Heart right ventricle (tissue), 16 donors: ENCODE measurements around the gene ATP2B2. TPM values are rescaled to one million over a fixed set of nuclear protein-coding genes. Genes with fewer than 3 reads are reported as not detected.
A peak's percentile ranks its signal among the peaks of the same experiment; 100 is the strongest.

Source experiments
- ATAC-seq, 8 donors: fragments of 200-7000 bp; cut with Tn5 transposase; one replicate each; pipeline ENCODE4 v1.9.1; 2020; ENCODE audit warnings: mild to moderate bottlenecking in 8 of 8, moderate library complexity in 8 of 8, moderate number of reproducible peaks in 1 of 8
- DNase-seq, 2 donors: peaks; one replicate each; pipeline ENCODE4 v3.0.0-alpha.2; 2020
- H3K27ac ChIP-seq, 10 donors: fragments of 200-600 bp; sonication (generic) in 2 of 10; one replicate each; pipeline versions ENCODE4 v1.5.0 to v1.8.0; 2020 to 2022; ENCODE audit warnings: mild to moderate bottlenecking in 3 of 10
- H3K27me3 ChIP-seq, 7 donors: fragments of 200-600 bp; one replicate each; pipeline ENCODE4 v1.8.0; 2021 to 2022; ENCODE audit warnings: mild to moderate bottlenecking in 2 of 7
- H3K36me3 ChIP-seq, 9 donors: fragments of 200-600 bp; sonication (generic) in 1 of 9; one replicate each; pipeline versions ENCODE4 v1.5.0 to v1.8.0; 2020 to 2022; ENCODE audit warnings: mild to moderate bottlenecking in 2 of 9
- H3K4me1 ChIP-seq, 9 donors: fragments of 200-600 bp; sonication (generic) in 1 of 9; one replicate each; pipeline versions ENCODE4 v1.5.0 to v1.8.0; 2020 to 2022; ENCODE audit warnings: mild to moderate bottlenecking in 4 of 9
- H3K4me3 ChIP-seq, 10 donors: fragments of 200-600 bp; sonication (generic) in 2 of 10; one replicate each; pipeline versions ENCODE4 v1.5.0 to v1.8.0; 2020 to 2022; ENCODE audit warnings: mild to moderate bottlenecking in 7 of 10, moderate library complexity in 2 of 10
- H3K9me3 ChIP-seq, 11 donors: fragments of 200-600 bp in 10 of 11; sonication (generic) in 2 of 11; one replicate each; pipeline versions ENCODE4 v1.5.0 to v1.8.0; 2013 to 2022; ENCODE audit warnings: mild to moderate bottlenecking in 2 of 11, control low read depth in 1 of 11, moderate library complexity in 1 of 11
- WGBS, 2 donors: extraction: QIAGEN DNeasy Blood & Tissue Kit; methylation state at CpG; one replicate each; pipeline ENCODE4 v1.1.7; 2013; ENCODE audit warnings: inconsistent platforms in 1 of 2; 5-methylcytosine and 5-hydroxymethylcytosine counted together
- intact Hi-C, 10 donors: fragments of 100-400 bp; cut with DNase I; formaldehyde crosslinking; loops; one replicate each; pipeline versions ENCODE4 v1.11.1 to v1.14.2; 2022
- polyA plus RNA-seq, 2 donors: library from polyadenylated mRNA; stranded (reverse); fragments of 200-250 nt; gene quantifications; one replicate each; pipeline ENCODE4 v1.2.3, GENCODE V29; 2013
- total RNA-seq, 10 donors: library from RNA; stranded (reverse); fragmentation: NEBNext Ultra II Directional in 3 of 10; extraction: Animal tissue kit (Norgen Biotek cat#: 25700) in 3 of 10; gene quantifications; one replicate each; pipeline versions ENCODE4 v1.2.1 to v1.2.4, GENCODE V29; 2021 to 2023
- TF ChIP-seq, protein P1 (sequence below), 9 donors: fragments of 200-600 bp; sonication (generic) in 2 of 9; IDR thresholded peaks; one replicate each; pipeline versions ENCODE4 v1.5.0 to v1.8.0; 2021 to 2022; ENCODE audit warnings: antibody characterized with exemption in 9 of 9, mild to moderate bottlenecking in 5 of 9, moderate library complexity in 1 of 9
- donor health status: Arrhythmogenic right ventricular cardiomyopathy.
- donor health status: ischemic (EF 13 %, LVEDD 7.1; RV severe dilation, severe dysfunction).
- donor health status: healthy with polysubstance abuse.
- donor health status: DM: no; HTN: yes; CAD: no.
- donor health status: DM: no; HTN: no; CAD: no.
- donor health status: ischemic (EF 25% LVEDD 6.9; RV normal size, moderate dysfunction).
- donor health status: ischemic (EF 25% LVEDD 5.7; RV mildly dilated, moderate dysfunction).
- donor health status: healthy.
- donor health status: DM: yes; HTN: yes; CAD: no.
- donor health status: Ischemic cardiomyopathy.
- donor health status: ischemic (EF 35%, LVEDD 5.7; RV mildly dilated, moderate dysfunction).
- donor health status: nonischemic (EF 11% LVEDD 7.7; RV severe dilation, severe dysfunction).
- donor health status: DM: yes; HTN: yes; CAD: no.
- donor health status: PGD.
- donor health status: ischemic (EF 29% LVEDD 5.4; RV normal size, mild dysfunction).
- donor health status: nonischemic (EF 23%, LVEDD 6.1; RV moderate dilation, normal function).

Gene ATP2B2
- total and polyA plus RNA-seq, 12 donors, result under 0.01 to 0.30 (median 0.11) TPM; not detected in 4

DNA sequence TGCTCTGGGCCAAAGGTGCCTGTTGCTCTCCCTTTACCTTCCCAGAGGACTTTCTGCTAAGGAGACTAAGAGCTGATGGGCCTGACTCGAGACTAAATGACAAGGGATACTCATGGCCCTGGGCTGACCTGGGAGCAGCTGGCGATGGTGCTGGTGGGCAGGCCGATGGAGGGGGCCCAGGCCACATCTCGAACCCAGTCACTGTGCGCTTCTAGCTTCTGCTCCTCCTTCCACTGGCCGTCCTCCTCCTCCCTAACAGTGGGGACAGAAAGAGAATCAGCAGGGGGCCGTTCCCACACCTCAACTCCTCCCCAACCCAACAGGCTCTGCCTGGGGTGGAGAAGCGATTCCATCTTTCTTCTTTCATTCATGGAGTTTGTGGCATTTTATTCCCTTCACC lies 200.5 kb downstream of the ATP2B2 start:
- DNase-seq (no peak), ATAC-seq (no peak)
- intact Hi-C loops, result no loop called here
- TF ChIP-seq, protein P1, sequence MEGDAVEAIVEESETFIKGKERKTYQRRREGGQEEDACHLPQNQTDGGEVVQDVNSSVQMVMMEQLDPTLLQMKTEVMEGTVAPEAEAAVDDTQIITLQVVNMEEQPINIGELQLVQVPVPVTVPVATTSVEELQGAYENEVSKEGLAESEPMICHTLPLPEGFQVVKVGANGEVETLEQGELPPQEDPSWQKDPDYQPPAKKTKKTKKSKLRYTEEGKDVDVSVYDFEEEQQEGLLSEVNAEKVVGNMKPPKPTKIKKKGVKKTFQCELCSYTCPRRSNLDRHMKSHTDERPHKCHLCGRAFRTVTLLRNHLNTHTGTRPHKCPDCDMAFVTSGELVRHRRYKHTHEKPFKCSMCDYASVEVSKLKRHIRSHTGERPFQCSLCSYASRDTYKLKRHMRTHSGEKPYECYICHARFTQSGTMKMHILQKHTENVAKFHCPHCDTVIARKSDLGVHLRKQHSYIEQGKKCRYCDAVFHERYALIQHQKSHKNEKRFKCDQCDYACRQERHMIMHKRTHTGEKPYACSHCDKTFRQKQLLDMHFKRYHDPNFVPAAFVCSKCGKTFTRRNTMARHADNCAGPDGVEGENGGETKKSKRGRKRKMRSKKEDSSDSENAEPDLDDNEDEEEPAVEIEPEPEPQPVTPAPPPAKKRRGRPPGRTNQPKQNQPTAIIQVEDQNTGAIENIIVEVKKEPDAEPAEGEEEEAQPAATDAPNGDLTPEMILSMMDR (IDR thresholded peaks at IDR 0.05), result no peak
- H3K9me3 ChIP-seq, result no peaks in the 10 kb centered on the region
- H3K4me3 ChIP-seq, result no peak overlapping the region
- WGBS, 2 donors, result 89 to 94% methylated on average over 8 of the region's 8 CpGs
- no peak overlapping the region for H3K27ac ChIP-seq
- H3K36me3 ChIP-seq, result peaks cover 0 to 100% (median 40%) of the 10 kb centered on the region in 9 donors
- H3K4me1 ChIP-seq, result peaks cover 0 to 10% (median 6%) of the 10 kb centered on the region in 9 donors
- H3K27me3 ChIP-seq, result no peaks in the 10 kb centered on the region

DNA sequence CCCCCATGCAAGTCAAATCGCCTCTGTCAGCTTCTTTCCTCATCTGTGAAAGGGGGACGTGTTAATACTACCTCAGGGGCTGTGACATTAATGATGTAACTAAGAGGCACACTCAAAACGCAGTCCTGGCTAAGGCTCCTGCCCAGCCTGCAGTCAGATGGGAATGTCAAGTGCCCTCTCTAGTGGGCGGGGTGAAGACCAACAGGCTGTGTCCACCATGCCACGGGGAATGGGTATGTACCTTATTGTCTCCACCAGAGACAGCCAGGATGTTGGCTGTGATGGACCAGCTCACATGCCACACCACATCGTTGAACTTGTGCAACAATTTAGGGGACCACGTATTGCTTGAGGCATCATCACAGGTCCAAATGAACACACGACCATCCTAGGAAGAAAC lies 201.6 kb downstream of the ATP2B2 start:
- ATAC-seq (no peak), DNase-seq (no peak)
- Histone ChIP-seq H3K9me3 (no peaks in the 10 kb centered on the region), H3K4me3 (no peak overlapping the region), H3K4me1 (peaks cover 0 to 11% (median 0%) of the 10 kb centered on the region in 9 donors), H3K27me3 (no peaks in the 10 kb centered on the region), H3K27ac (no peak overlapping the region), H3K36me3 (peaks cover 0 to 100% (median 49%) of the 10 kb centered on the region in 9 donors)
- TF ChIP-seq, protein P1 (IDR thresholded peaks at IDR 0.05), result no peak
- 79 to 84% methylated on average over 8 of the region's 8 CpGs for WGBS, 2 donors
- intact Hi-C loops, result no loop called here

DNA sequence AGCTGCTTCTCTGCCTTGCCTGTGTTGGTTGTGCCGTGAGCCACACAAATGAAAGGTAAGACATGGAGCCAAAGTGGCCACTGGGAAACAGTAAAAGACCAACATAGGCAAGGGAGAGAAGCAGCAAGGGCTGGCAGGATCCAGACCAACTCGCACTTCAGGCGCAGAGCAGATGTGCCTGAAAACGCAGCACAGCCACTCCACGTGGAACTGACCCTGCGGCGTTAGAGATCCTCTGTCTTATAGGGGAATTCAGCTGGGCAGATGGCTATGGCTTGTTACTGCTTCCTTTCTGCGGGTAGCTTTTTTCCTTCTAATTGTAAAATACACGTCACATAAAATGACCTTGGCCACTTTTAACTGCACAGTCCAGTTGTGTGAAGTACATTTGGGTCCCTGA lies 202.3 kb downstream of the ATP2B2 start:
- ATAC-seq (no peak), DNase-seq (no peak)
- Histone ChIP-seq H3K4me1 (peaks cover 0 to 11% (median 0%) of the 10 kb centered on the region in 9 donors), H3K9me3 (no peaks in the 10 kb centered on the region), H3K4me3 (no peak overlapping the region), H3K27ac (no peak overlapping the region), H3K36me3 (peaks cover 0 to 96% (median 47%) of the 10 kb centered on the region in 9 donors), H3K27me3 (no peaks in the 10 kb centered on the region)
- 91 to 93% methylated on average over 9 of the region's 9 CpGs for WGBS, 2 donors
- TF ChIP-seq, protein P1 (IDR thresholded peaks at IDR 0.05), result no peak
- intact Hi-C loops, result no loop called here

DNA sequence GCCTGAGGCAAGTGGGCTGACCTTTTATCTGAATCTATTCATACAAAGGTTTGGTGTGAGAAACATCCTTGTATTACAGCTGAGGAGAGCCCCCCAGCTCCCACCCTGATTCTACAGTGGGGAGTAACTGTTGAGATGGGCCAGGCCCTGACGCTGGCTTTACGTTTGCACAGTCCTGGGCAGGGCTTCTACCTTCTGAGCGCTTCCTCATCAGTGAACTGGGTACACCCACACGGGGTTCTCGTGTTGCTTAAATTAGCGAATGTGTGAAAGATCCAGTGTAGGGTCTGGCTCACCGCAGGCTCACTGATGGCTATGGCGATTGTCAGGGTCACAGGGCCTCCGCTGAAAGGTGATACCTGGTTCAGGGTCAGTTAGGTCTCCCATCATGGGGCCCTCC lies 205.3 kb downstream of the ATP2B2 start:
- H3K36me3 ChIP-seq, result peaks cover 4 to 89% (median 45%) of the 10 kb centered on the region in 9 donors
- peak overlapping the region in 1 of 10 donors; percentile 2 for H3K27ac ChIP-seq
- H3K27me3 ChIP-seq, result no peaks in the 10 kb centered on the region
- 92 to 94% methylated on average over 9 of the region's 9 CpGs for WGBS, 2 donors
- peaks cover 0 to 11% (median 0%) of the 10 kb centered on the region in 9 donors for H3K4me1 ChIP-seq
- ATAC-seq (no peak), DNase-seq (no peak)
- intact Hi-C loops, result no loop called here
- H3K4me3 ChIP-seq, result no peak overlapping the region
- TF ChIP-seq, protein P1 (IDR thresholded peaks at IDR 0.05), result no peak
- no peaks in the 10 kb centered on the region for H3K9me3 ChIP-seq
